A549 treated with DMSO at 1 μM for 4 hours (cell line): Measurements from ENCODE around the gene OTULINL. TPM values are rescaled to one million over a fixed set of nuclear protein-coding genes. Genes with fewer than 3 reads are reported as not detected.

Experiments used
- total RNA-seq: library from RNA; stranded (reverse); fragments of 200-300 nt; extraction: Qiagen RNA extraction; gene quantifications from 5 replicates; pipeline ENCODE4 v1.2.3, GENCODE V29; 2022; ENCODE audit warnings: low read depth

The OTULINL gene
- total RNA-seq, result 4.4 to 6.1 TPM (median 5.6 TPM) in 5 replicates

DNA sequence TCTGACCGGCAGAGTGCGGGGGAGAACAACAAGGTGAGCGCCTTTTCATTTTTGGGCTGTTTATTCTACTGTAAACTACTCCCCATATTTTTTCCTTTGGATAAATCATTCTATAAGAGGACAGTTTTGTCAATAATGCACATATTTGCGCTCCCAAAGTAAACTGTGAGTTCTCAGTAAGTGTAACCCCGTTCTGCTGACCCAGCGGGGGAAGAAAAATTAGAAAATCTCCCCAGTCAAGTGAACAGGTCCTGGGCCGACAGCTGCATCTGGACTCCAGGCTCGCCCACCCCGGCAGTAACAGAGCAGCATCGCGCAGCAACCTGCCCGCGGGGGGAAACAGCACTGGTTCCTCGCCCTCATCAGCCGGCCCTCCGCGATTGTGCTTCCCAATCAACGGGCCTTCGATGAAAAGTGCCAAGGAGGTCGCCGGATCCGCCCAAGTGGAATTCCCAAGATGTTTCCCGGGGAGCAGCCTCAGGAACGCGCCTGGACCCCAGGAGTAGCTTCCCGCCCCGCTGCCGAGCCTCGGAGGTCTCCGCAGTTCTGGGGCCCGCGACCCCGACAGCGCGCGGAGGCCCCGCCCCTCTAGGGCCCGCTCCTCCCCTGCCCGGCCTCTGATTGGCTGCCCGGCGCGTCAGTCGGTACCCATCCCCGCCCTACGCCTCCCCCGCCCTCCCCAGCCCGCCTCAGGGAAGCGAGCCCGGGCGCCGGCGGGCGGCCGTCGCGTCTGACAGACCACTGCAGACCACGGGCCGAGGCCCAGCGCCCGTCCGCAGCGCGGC is at the start of gene OTULINL:
Gene OTULINL, plus strand, starts transcription at position 687 of the 785 bp plus-strand sequence. CDS start 103 bp downstream, outside the sequence.

Other genes with a start within 250 kb of the OTULINL start
- 18.6 to 27.7 TPM (median 22.2 TPM) in 5 replicates for gene OTULIN, start 82.9 kb downstream of the OTULINL start, total RNA-seq